ENCODE data around the gene SLC41A1. TPM values are rescaled to one million over a fixed set of nuclear protein-coding genes. Genes with fewer than 3 reads are reported as not detected.

SLC41A1 gene
- total RNA-seq, 1 donor from 2014 or later, result 12.0 TPM

DNA sequence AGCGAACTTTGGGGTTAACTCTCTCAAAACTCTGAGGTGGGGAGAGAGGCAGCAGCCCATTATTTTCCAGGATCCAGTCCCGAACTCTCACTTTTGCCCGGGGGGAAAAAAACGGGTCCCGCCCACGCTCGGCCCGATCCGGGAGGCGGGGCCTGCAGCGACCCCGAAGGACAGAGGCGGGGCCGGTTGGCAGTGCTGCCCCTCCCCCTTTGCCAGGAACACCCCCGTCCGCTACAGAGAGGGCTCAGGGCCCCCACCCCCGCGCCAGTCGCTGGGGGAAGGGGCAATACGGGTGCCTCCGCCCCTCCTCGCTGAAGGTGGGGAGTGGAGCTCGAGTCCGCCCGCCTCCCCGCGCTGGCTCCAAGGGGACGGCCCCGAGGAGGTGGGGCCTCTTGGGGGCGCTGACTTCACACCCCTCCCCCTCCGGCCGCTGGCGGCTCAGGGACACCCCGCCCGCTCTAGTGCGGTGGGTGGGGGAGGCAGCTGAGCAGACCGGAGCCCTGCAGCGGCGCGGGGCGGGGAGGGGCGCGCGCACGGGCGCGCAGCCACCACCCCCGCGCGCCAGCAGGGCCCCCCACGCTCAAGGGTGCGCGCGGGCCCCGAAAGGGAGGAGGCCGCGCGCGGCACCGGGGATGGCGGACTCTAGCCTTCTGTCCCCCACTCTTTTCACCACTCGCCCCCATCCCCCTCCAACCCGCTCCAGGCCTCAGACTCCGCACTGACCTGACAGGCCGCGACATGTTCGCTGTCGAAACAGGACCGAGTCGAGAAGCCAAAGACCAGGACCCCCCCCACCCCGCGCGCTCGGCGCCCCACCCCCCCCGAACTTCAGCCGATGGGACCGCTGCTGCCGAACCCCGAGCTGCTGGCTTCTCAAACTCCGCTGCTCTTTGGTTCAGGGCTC, 63.5 kb downstream of the SLC41A1 start:
- Histone ChIP-seq H3K27me3 (ENCODE audit: control insufficient read depth in 3 of 3, insufficient read depth in 3 of 3, low read length in 3 of 3) (no peaks in the 10 kb centered on the region), H3K9ac (ENCODE audit: low read depth in 1 of 3, low read length in 3 of 3) (peak overlapping the region; percentile 81 to 97 (median 89)), H3K4me1 (ENCODE audit: control insufficient read depth in 3 of 3, insufficient read depth in 3 of 3, low read length in 3 of 3) (peaks cover 17 to 19% (median 18%) of the 10 kb centered on the region in 3 donors), H3K9me3 (ENCODE audit: control insufficient read depth in 3 of 3, low read length in 3 of 3) (no peaks in the 10 kb centered on the region), H3K27ac (ENCODE audit: low read depth, low read length) (peak overlapping the region; percentile 96), H3K4me3 (ENCODE audit: low read length in 3 of 3) (peak overlapping the region; percentile 83 to 93 (median 85)), H3K36me3 (ENCODE audit: control insufficient read depth in 3 of 3, insufficient read depth in 3 of 3, low read length in 3 of 3) (no peaks in the 10 kb centered on the region)

DNA sequence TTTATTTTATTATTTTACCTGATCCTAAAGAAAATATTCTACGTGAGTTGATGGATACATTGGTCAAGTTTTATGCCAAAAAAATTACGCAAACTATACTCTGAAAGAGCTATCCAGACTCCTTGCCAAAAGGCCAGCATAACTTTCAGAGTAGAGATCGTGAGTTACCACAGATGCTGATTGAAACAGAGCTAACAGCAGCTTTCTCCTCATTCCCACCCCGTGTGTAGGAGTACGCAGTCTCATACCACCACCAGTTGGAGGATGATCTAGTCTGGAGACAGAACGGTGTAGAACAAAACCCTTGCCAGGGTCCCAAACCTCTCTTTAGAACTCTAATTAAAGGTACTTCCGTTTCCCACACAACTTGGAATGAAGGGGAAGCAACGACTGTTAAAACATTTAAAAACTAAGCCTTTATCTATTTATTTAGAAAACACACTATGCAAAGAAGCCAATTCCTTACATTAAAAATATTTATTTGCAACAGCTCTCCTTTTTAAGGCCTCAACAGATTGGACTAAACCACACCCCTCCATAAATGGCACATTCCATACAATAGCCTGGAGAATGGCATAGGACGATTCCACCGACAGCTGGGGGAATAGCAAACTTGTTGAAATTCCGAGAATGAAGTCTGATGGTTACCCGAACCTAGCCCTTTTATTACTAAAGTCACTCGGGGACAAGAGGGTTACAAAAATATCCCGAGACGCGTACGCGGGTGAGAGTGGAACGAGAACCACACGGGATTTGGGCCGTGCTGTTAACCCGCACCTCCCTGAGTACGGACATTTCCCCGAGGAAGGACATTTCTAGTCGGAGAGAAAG, 64.4 kb downstream of the SLC41A1 start:
- Histone ChIP-seq H3K27ac (ENCODE audit: low read depth, low read length) (peak overlapping the region; percentile 96), H3K4me3 (ENCODE audit: low read length in 3 of 3) (peak overlapping the region; percentile 83 to 93 (median 85)), H3K9me3 (ENCODE audit: control insufficient read depth in 3 of 3, low read length in 3 of 3) (no peaks in the 10 kb centered on the region), H3K36me3 (ENCODE audit: control insufficient read depth in 3 of 3, insufficient read depth in 3 of 3, low read length in 3 of 3) (no peaks in the 10 kb centered on the region), H3K4me1 (ENCODE audit: control insufficient read depth in 3 of 3, insufficient read depth in 3 of 3, low read length in 3 of 3) (peaks cover 18 to 25% (median 20%) of the 10 kb centered on the region in 3 donors), H3K9ac (ENCODE audit: low read depth in 1 of 3, low read length in 3 of 3) (peak overlapping the region; percentile 81 to 97 (median 84)), H3K27me3 (ENCODE audit: control insufficient read depth in 3 of 3, insufficient read depth in 3 of 3, low read length in 3 of 3) (no peaks in the 10 kb centered on the region)

DNA sequence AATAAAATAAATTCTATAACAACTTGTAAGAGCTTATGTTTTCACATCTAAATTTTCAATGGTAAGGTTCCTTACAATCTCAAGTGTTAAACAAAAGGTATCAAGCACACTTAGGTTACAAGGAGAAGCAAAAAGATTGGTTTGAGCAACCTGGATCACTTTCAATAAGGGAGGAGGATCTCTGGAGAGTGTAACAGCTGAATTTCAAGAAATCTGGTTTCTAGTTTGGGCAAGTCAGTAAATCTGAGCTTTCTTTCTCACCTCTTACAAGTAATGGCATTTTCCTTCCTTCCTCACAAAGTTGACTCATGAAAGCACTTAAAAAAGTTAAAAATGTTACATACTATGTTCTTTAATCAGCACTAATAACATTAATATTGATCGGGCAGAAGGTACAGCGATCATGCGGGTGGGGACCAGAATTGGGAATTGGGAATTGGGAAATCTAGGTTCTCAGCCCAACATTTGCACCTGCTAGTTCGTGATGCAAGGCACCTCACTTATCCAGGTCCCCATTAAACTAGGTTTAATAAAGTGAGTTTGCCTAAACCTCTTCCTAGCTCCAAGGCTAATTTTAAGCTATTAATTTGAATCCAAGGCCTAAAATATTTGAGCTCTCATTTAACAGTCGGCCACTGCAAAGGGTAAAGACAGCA, 66.1 kb downstream of the SLC41A1 start:
- peaks cover 18 to 27% (median 20%) of the 10 kb centered on the region in 3 donors for H3K4me1 ChIP-seq (ENCODE audit: control insufficient read depth in 3 of 3, insufficient read depth in 3 of 3, low read length in 3 of 3)
- H3K9ac ChIP-seq (ENCODE audit: low read depth in 1 of 3, low read length in 3 of 3), result peak overlapping the region in 2 of 3 donors; percentile 25 to 39
- no peaks in the 10 kb centered on the region for H3K36me3 ChIP-seq (ENCODE audit: control insufficient read depth in 3 of 3, insufficient read depth in 3 of 3, low read length in 3 of 3)
- no peaks in the 10 kb centered on the region for H3K9me3 ChIP-seq (ENCODE audit: control insufficient read depth in 3 of 3, low read length in 3 of 3)
- peak overlapping the region in 1 of 3 donors; percentile 4 for H3K4me3 ChIP-seq (ENCODE audit: low read length in 3 of 3)
- no peaks in the 10 kb centered on the region for H3K27me3 ChIP-seq (ENCODE audit: control insufficient read depth in 3 of 3, insufficient read depth in 3 of 3, low read length in 3 of 3)
- H3K27ac ChIP-seq (ENCODE audit: low read depth, low read length), result no peak overlapping the region

DNA sequence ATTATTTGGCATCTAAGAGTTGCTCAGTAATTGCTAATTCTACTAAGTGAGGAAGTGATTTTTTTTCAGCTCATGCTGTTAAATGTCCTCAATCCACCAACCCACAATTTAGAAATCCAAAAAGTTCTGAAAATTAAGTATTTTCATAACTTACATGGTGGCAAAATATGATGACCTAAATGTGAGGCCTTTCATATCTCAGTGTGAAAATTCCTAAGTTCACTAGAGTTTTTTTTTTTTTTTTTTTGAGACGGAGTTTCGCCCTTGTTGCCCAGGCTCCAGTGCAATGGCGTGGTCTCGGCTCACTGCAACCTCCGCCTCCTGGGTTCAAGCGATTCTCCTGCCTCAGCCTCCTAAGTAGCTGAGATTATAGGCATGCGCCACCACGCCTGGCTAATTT, 68.6 kb downstream of the SLC41A1 start:
- no peak overlapping the region for H3K4me3 ChIP-seq (ENCODE audit: low read length in 3 of 3)
- H3K4me1 ChIP-seq (ENCODE audit: control insufficient read depth in 3 of 3, insufficient read depth in 3 of 3, low read length in 3 of 3), result peaks cover 18 to 27% (median 20%) of the 10 kb centered on the region in 3 donors
- H3K9ac ChIP-seq (ENCODE audit: low read depth in 1 of 3, low read length in 3 of 3), result no peak overlapping the region
- H3K27me3 ChIP-seq (ENCODE audit: control insufficient read depth in 3 of 3, insufficient read depth in 3 of 3, low read length in 3 of 3), result no peaks in the 10 kb centered on the region
- H3K9me3 ChIP-seq (ENCODE audit: control insufficient read depth in 3 of 3, low read length in 3 of 3), result no peaks in the 10 kb centered on the region
- no peaks in the 10 kb centered on the region for H3K36me3 ChIP-seq (ENCODE audit: control insufficient read depth in 3 of 3, insufficient read depth in 3 of 3, low read length in 3 of 3)
- H3K27ac ChIP-seq (ENCODE audit: low read depth, low read length), result no peak overlapping the region

DNA sequence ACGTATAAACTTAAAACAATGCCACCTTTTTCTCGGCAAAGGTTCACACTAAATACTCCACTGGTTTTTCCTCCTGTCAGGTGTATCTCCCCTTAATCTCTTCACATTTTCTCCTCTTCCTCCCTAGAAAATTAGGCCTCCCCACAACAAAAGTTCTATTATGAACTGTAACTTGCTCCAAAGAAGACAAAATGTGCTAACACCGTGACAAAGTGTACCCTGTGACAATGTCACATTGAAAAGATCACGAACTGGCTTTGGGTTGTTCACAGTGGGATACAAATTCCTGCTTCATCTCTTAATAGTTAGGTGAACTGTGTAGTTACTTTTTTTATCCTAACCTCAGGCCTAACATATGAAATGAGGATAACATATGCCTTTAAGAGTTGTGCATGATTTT, 69.0 kb downstream of the SLC41A1 start:
- peaks cover 18 to 27% (median 20%) of the 10 kb centered on the region in 3 donors for H3K4me1 ChIP-seq (ENCODE audit: control insufficient read depth in 3 of 3, insufficient read depth in 3 of 3, low read length in 3 of 3)

DNA sequence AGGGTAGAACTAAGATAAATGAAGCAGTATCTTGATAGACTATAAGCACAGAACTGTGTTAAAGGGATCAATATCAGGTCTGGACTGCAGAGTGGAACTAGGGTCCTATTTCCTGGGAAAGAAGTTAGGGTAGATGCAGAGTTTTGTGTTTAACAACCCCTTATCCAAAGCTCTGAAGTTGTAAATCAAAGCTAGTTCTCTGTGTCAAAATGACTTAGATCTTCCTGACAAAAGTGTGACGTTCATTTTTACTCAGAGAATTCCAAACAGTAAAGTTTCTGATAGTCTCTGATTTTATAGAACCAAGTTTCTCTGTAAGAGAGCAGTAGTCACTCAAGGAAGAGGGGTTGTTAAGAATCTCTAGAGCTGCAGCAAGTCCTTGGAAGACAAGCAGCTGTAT, 71.3 kb downstream of the SLC41A1 start:
- Histone ChIP-seq H3K27me3 (ENCODE audit: control insufficient read depth in 3 of 3, insufficient read depth in 3 of 3, low read length in 3 of 3) (no peaks in the 10 kb centered on the region), H3K4me1 (ENCODE audit: control insufficient read depth in 3 of 3, insufficient read depth in 3 of 3, low read length in 3 of 3) (peaks cover 3 to 15% (median 6%) of the 10 kb centered on the region in 3 donors), H3K9ac (ENCODE audit: low read depth in 1 of 3, low read length in 3 of 3) (no peak overlapping the region), H3K27ac (ENCODE audit: low read depth, low read length) (no peak overlapping the region), H3K9me3 (ENCODE audit: control insufficient read depth in 3 of 3, low read length in 3 of 3) (no peaks in the 10 kb centered on the region), H3K36me3 (ENCODE audit: control insufficient read depth in 3 of 3, insufficient read depth in 3 of 3, low read length in 3 of 3) (no peaks in the 10 kb centered on the region), H3K4me3 (ENCODE audit: low read length in 3 of 3) (no peak overlapping the region)

More for the DNA sequence above, 69.0 kb downstream of the SLC41A1 start:
- Histone ChIP-seq H3K36me3 (ENCODE audit: control insufficient read depth in 3 of 3, insufficient read depth in 3 of 3, low read length in 3 of 3) (no peaks in the 10 kb centered on the region), H3K4me3 (ENCODE audit: low read length in 3 of 3) (no peak overlapping the region), H3K27me3 (ENCODE audit: control insufficient read depth in 3 of 3, insufficient read depth in 3 of 3, low read length in 3 of 3) (no peaks in the 10 kb centered on the region), H3K9ac (ENCODE audit: low read depth in 1 of 3, low read length in 3 of 3) (no peak overlapping the region), H3K9me3 (ENCODE audit: control insufficient read depth in 3 of 3, low read length in 3 of 3) (no peaks in the 10 kb centered on the region), H3K27ac (ENCODE audit: low read depth, low read length) (no peak overlapping the region)

DNA sequence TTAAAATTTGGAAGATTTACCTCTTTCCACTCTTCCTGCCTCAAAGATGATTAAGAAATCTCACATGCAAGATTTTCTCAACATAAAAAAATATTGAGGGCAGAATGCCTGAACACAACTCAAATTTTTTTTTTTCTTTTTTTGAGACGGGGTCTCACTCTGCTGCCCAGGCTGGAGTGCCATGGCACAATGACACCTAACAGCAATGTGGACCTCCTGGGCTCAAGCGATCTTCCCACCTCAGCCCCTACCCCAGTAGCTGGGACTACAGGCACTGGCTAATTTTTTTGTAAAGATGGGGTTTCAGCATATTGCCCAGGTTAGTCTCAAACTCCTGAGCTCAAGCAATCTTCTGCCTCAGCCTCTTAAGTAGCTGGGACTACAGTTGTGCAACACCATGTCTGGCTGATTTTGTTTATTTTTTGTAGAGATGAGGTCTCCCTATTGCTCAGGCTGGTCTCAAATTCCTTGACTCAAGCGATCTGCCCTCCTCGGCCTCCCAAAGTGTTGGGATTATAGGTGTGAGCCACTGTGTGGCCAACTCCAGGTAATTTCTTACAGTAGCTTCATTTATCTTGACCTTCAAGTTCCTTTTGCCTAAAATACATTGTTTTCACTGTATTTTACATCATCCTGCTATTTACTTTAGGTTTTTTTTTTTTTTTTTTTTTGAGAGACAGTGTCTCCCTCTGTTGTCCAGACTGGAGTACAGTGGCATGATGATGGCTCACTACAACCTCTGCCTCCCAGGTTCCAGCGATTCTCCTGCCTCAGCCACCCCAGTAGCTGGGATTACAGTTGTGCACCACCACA, 73.4 kb downstream of the SLC41A1 start:
- Histone ChIP-seq H3K9ac (ENCODE audit: low read depth in 1 of 3, low read length in 3 of 3) (no peak overlapping the region), H3K27ac (ENCODE audit: low read depth, low read length) (no peak overlapping the region), H3K27me3 (ENCODE audit: control insufficient read depth in 3 of 3, insufficient read depth in 3 of 3, low read length in 3 of 3) (no peaks in the 10 kb centered on the region), H3K4me1 (ENCODE audit: control insufficient read depth in 3 of 3, insufficient read depth in 3 of 3, low read length in 3 of 3) (peaks cover 0 to 8% (median 4%) of the 10 kb centered on the region in 3 donors), H3K36me3 (ENCODE audit: control insufficient read depth in 3 of 3, insufficient read depth in 3 of 3, low read length in 3 of 3) (no peaks in the 10 kb centered on the region), H3K4me3 (ENCODE audit: low read length in 3 of 3) (no peak overlapping the region), H3K9me3 (ENCODE audit: control insufficient read depth in 3 of 3, low read length in 3 of 3) (no peaks in the 10 kb centered on the region)

Measured in skeletal muscle tissue (tissue), 4 donors.